Right cardiac atrium (tissue), 5 donors: ENCODE results near the gene POLR2H. TPM values are rescaled to one million over a fixed set of nuclear protein-coding genes. Genes with fewer than 3 reads are reported as not detected.

Source experiments
- ATAC-seq, 2 donors: fragments of 200-7000 bp; cut with Tn5 transposase; one replicate each; pipeline versions ENCODE4 v1.8.0 to v1.9.1; 2020; ENCODE audit warnings: moderate library complexity in 2 of 2, mild to moderate bottlenecking in 1 of 2
- DNase-seq, 3 donors: peaks; one replicate each; pipeline ENCODE4 v3.0.0-alpha.2; 2020
- H3K27ac ChIP-seq: one replicate; pipeline ENCODE4 v1.5.1; 2013; ENCODE audit warnings: mild to moderate bottlenecking, low read length, control low read depth, moderate library complexity
- H3K27me3 ChIP-seq: one replicate; pipeline ENCODE4 v1.6.1; 2013; ENCODE audit not compliant: control insufficient read depth, insufficient read depth
- H3K4me1 ChIP-seq: one replicate; pipeline ENCODE4 v1.6.1; 2013; ENCODE audit warnings: low read length; ENCODE audit not compliant: control insufficient read depth, insufficient read depth
- H3K4me3 ChIP-seq: one replicate; pipeline ENCODE4 v1.5.1; 2013; ENCODE audit warnings: low read length, control low read depth
- H3K9me3 ChIP-seq: one replicate; pipeline ENCODE4 v1.6.1; 2013; ENCODE audit warnings: low read length; ENCODE audit not compliant: control insufficient read depth
- WGBS: extraction: QIAGEN DNeasy Blood & Tissue Kit; methylation state at CpG from one replicate; pipeline ENCODE4 v1.1.7; 2013; 5-methylcytosine and 5-hydroxymethylcytosine counted together
- intact Hi-C, 4 donors: fragments of 100-400 bp; cut with DNase I; formaldehyde crosslinking; loops; one replicate each; pipeline versions ENCODE4 v1.11.0 to v1.14.0; 2022 to 2023
- polyA plus RNA-seq: library from polyadenylated mRNA; stranded (reverse); fragments of 200-250 nt; gene quantifications from one replicate; pipeline ENCODE4 v1.2.3, GENCODE V29; 2013
- total RNA-seq, 4 donors: library from RNA; stranded (reverse); fragmentation: NEBNext Ultra II Directional; extraction: Animal tissue kit (Norgen Biotek cat#: 25700); gene quantifications; one replicate each; pipeline ENCODE4 v1.2.1, GENCODE V29; 2021
- donor health status: healthy with polysubstance abuse.
- donor health status: DM: no; HTN: yes; CAD: no.
- donor health status: DM: no; HTN: no; CAD: no.
- donor health status: DM: no; HTN: yes; CAD: no; lungs with severe emphysema.
- donor health status: DM: yes; HTN: yes; CAD: no.

The POLR2H gene
- total and polyA plus RNA-seq, 5 donors, result 24.4 to 37.6 (median 31.6) TPM

DNA sequence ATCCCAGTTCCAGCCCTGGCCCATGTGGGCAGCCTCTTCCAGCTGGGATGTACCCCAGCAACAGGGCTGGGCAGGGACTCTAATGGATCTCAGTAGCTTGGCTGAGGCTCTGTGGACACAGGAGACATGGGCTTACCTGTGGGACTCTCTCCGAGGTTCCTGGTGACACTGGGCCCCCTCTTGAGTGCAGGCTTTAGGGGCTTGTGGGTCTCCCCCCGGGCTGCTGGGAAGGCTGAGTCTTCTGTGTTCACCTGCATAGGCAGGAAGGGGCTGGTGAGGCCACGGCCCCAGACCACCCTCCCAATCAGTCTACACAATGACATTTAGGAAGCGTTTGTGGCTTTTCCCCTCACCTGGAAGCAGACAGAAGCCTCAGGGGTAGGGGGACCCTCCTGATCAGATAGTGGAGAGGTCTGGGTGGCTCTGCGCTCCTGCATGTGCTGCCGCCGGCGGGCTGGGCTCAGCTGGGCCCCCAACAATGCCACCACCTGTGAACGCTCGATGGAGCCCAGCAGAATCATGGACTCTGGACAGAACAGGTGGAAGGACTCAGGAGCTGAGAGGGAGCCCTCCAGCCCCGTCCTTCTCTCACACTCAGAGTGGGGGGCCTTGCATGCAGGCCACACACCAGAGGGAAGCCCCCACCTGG, 8.5 kb upstream of the POLR2H start:
- intact Hi-C loops, result no loop called here
- no peaks in the 10 kb centered on the region for H3K27me3 ChIP-seq
- H3K9me3 ChIP-seq, result no peaks in the 10 kb centered on the region
- WGBS, result 88% methylated on average over 11 of the region's 11 CpGs
- no peak for DNase-seq
- H3K4me3 ChIP-seq, result no peak overlapping the region
- H3K27ac ChIP-seq, result no peak overlapping the region
- H3K4me1 ChIP-seq, result no peaks in the 10 kb centered on the region
- ATAC-seq, result no peak

DNA sequence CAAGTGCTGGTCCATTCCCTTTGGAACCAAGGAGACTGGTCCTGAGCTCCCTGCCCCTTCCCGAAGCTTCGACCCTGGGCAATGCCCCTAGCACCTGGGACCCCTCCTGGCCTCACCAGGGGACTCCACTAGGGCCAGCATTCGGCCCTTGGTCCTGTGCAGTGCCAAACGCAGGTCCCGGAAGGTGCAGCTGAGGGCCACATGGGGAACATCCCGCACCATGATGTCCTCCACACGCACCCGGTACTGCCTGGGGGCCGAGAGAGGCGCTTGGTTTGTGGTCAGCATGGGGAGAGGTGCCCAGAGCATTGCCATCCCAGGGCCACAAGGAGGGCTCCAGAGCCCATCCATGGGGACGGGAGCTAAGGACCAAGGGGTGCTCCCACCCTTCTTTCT, 8.0 kb upstream of the POLR2H start:
- DNase-seq (peak in 1 of 3 donors; percentile 45), ATAC-seq (peak in 1 of 2 donors; percentile 3)
- Histone ChIP-seq H3K9me3 (no peaks in the 10 kb centered on the region), H3K4me3 (no peak overlapping the region), H3K4me1 (no peaks in the 10 kb centered on the region), H3K27ac (no peak overlapping the region), H3K27me3 (no peaks in the 10 kb centered on the region)
- 93% methylated on average over 11 of the region's 11 CpGs for WGBS
- intact Hi-C loops, result no loop called here

- H3K4me1 ChIP-seq, result no peaks in the 10 kb centered on the region
- no peaks in the 10 kb centered on the region for H3K9me3 ChIP-seq
- no peak overlapping the region for H3K27ac ChIP-seq
- WGBS, result 51% methylated on average over 18 of the region's 18 CpGs
- ATAC-seq (peak; percentile 18 to 40), DNase-seq (peak; percentile 59 to 85 (median 85))
- no peak overlapping the region for H3K4me3 ChIP-seq
- intact Hi-C loops, result no loop called here
- H3K27me3 ChIP-seq, result no peaks in the 10 kb centered on the region
Observed at GRCh38 chr3:184354121-184354728, 7.3 kb upstream of the POLR2H start.

DNA sequence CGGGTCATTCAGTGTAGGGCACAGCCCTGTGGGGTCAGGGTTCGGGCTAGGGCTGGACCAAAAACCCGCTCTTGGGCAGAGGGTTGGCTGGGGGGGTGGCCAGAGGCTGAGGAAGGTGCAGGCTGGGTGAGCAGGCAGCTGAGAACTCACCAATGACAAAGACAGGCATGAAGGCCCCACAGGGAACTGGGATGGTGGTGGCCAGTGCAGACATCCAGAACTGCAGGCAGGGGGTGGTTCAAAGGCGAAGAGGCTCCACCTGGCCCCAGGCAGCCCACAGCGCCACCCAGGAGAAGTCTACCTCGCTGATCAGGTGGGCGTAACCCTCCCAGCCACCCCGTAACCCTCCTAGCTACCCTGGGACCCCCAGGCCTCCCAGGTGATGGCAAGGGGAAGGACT, 6.8 kb upstream of the POLR2H start:
- H3K27ac ChIP-seq, result no peak overlapping the region
- ATAC-seq (no peak), DNase-seq (peak in 1 of 3 donors; percentile 40)
- no peaks in the 10 kb centered on the region for H3K4me1 ChIP-seq
- H3K9me3 ChIP-seq, result no peaks in the 10 kb centered on the region
- no peak overlapping the region for H3K4me3 ChIP-seq
- no peaks in the 10 kb centered on the region for H3K27me3 ChIP-seq
- WGBS, result 82% methylated on average over 8 of the region's 8 CpGs
- intact Hi-C loops, result no loop called here

DNA sequence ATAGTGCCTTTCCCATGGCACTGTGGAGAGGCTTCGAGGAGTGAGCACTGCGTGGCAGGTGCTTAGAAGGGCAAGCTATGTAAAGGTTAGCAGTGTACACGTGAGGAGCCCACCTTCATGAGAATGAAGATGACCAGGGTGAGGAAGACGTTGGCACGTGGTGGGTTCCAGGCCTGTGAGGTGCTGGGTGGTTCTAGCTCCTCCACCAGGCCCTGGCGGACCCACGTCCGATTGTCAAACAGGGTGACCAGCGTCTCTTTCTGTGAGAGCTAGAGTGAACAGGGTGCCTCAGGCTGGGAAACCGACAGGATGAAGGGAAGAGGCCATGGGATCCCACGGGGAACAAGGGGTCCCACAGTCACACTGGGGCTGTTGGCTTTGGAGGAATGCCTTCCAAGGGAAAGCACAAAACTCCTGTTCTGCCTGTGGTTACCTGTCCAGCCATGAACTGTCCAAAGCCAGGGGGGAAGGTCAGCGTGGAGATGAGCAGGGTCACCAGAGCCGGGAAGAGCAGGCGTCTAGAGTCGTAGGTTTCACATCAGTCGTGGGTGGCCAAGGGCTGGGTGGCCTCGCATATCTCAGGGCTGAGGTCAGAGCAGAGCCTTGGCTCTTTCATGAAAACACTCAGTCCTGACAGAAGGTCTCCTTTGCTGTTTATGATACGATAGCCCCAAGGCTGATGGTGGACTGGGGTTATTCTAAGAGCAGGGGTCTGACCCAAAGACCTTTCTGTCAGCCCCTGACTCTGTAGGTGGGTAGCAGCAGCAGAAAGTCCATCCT, 6.1 kb upstream of the POLR2H start:
- ATAC-seq (no peak), DNase-seq (peak in 1 of 3 donors; percentile 53)
- H3K4me1 ChIP-seq, result peaks cover 4% of the 10 kb centered on the region
- no peak overlapping the region for H3K27ac ChIP-seq
- H3K9me3 ChIP-seq, result no peaks in the 10 kb centered on the region
- 77% methylated on average over 18 of the region's 18 CpGs for WGBS
- intact Hi-C loops, result no loop called here
- no peak overlapping the region for H3K4me3 ChIP-seq
- H3K27me3 ChIP-seq, result no peaks in the 10 kb centered on the region

- Histone ChIP-seq H3K27me3 (no peaks in the 10 kb centered on the region), H3K4me3 (no peak overlapping the region), H3K27ac (no peak overlapping the region), H3K4me1 (peaks cover 10% of the 10 kb centered on the region), H3K9me3 (no peaks in the 10 kb centered on the region)
- ATAC-seq (no peak), DNase-seq (peak in 1 of 3 donors; percentile 43)
- intact Hi-C loops, result no loop called here
- WGBS, result 90% methylated on average over 24 of the region's 24 CpGs
Observed at GRCh38 chr3:184357248-184358123, 4.0 kb upstream of the POLR2H start.

- DNase-seq, result no peak
- 93% methylated on average over 12 of the region's 12 CpGs for WGBS
- Histone ChIP-seq H3K27me3 (no peaks in the 10 kb centered on the region), H3K4me1 (peaks cover 10% of the 10 kb centered on the region), H3K9me3 (no peaks in the 10 kb centered on the region), H3K4me3 (no peak overlapping the region), H3K27ac (no peak overlapping the region)
- ATAC-seq, result no peak
- intact Hi-C loops, result no loop called here
Observed at GRCh38 chr3:184358124-184358767, 3.3 kb upstream of the POLR2H start.

DNA sequence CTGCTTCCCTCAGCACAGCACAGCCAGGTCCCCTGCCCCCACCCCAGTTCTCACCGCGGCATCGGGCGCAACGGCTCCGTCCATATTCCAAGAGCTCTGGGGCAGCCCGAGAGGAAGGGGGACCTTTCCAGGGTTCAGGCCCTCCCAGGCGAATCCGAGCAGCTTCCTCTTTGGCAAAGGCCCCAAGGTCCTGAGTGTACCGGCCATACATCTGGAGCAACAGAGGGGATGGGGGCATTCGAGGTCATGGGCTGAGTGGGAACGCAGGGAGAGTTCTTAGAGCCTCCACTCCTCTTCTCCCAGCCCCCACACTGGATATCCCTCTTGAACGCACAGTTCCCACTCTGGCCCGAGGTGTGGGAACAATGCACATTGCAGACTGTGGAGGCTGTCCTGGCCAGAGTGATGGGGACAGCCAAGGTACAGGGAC, 2.6 kb upstream of the POLR2H start:
- Histone ChIP-seq H3K27me3 (no peaks in the 10 kb centered on the region), H3K27ac (no peak overlapping the region), H3K9me3 (no peaks in the 10 kb centered on the region), H3K4me3 (no peak overlapping the region), H3K4me1 (peaks cover 10% of the 10 kb centered on the region)
- WGBS, result 52% methylated on average over 14 of the region's 14 CpGs
- ATAC-seq, result no peak
- DNase-seq, result no peak
- intact Hi-C loops, result no loop called here

- 64% methylated on average over 9 of the region's 9 CpGs for WGBS
- H3K27me3 ChIP-seq, result no peaks in the 10 kb centered on the region
- H3K9me3 ChIP-seq, result no peaks in the 10 kb centered on the region
- H3K27ac ChIP-seq, result no peak overlapping the region
- DNase-seq (peak in 1 of 3 donors; percentile 63), ATAC-seq (no peak)
- no peak overlapping the region for H3K4me3 ChIP-seq
- peaks cover 10% of the 10 kb centered on the region for H3K4me1 ChIP-seq
- intact Hi-C loops, result no loop called here
Observed at GRCh38 chr3:184359610-184360009, 1.9 kb upstream of the POLR2H start.
